NCI-H2107 treated with DMSO at 0.1 percent for 48 hours (cell line): ENCODE data around the gene BCL10.

ENCODE experiments used
- DNase-seq: peaks from one replicate; lab custom pipeline; 2025; ENCODE audit not compliant: unreplicated experiment; lab: John Stamatoyannopoulos, UW

BCL10 gene

GRCh38 chr1:85224734-85225623 lies 51.5 kb downstream of the BCL10 start:
- DNase-seq: peak; percentile 81

- no peak for DNase-seq
Observed at GRCh38 chr1:85224295-85224694, 52.1 kb downstream of the BCL10 start.

GRCh38 chr1:85223334-85223733 lies 53.1 kb downstream of the BCL10 start:
- DNase-seq: no peak

GRCh38 chr1:85220756-85221201 lies 55.7 kb downstream of the BCL10 start:
- DNase-seq: no peak

GRCh38 chr1:85219853-85220610 lies 56.4 kb downstream of the BCL10 start:
- DNase-seq: no peak

GRCh38 chr1:85216697-85217096 lies 59.7 kb downstream of the BCL10 start:
- DNase-seq: no peak
